Aorta (tissue), 5 donors: ENCODE measurements around the gene PLD1. TPM values are rescaled to one million over a fixed set of nuclear protein-coding genes. Genes with fewer than 3 reads are reported as not detected.

Source experiments
- ATAC-seq: fragments of 200-7000 bp; cut with Tn5 transposase; one replicate; pipeline ENCODE4 v1.9.1; 2022; ENCODE audit warnings: moderate library complexity; ENCODE audit not compliant: low FRiP score
- DNase-seq, 2 donors: peaks; one replicate each; pipeline ENCODE4 v3.0.0-alpha.2; 2020
- H3K27ac ChIP-seq, 2 donors: one replicate each; pipeline ENCODE4 v1.5.1; 2013; ENCODE audit warnings: low read length in 2 of 2, mild to moderate bottlenecking in 2 of 2, moderate library complexity in 2 of 2, control low read depth in 1 of 2, inconsistent platforms in 1 of 2, low read depth in 1 of 2
- H3K27me3 ChIP-seq, 2 donors: one replicate each; pipeline ENCODE4 v1.6.1; 2013; ENCODE audit warnings: control low read depth in 1 of 2, low read length in 1 of 2, mild to moderate bottlenecking in 1 of 2, moderate library complexity in 1 of 2; ENCODE audit not compliant: insufficient read depth in 2 of 2, control insufficient read depth in 1 of 2
- H3K36me3 ChIP-seq, 2 donors: one replicate each; pipeline ENCODE4 v1.6.1; 2013; ENCODE audit warnings: control low read depth in 1 of 2, low read length in 1 of 2, mild to moderate bottlenecking in 1 of 2; ENCODE audit not compliant: insufficient read depth in 2 of 2, control insufficient read depth in 1 of 2
- H3K4me1 ChIP-seq, 2 donors: one replicate each; pipeline ENCODE4 v1.6.1; 2013; ENCODE audit warnings: low read length in 2 of 2, control low read depth in 1 of 2, mild to moderate bottlenecking in 1 of 2, moderate library complexity in 1 of 2; ENCODE audit not compliant: insufficient read depth in 2 of 2, control insufficient read depth in 1 of 2
- H3K4me3 ChIP-seq, 2 donors: one replicate each; pipeline ENCODE4 v1.5.1; 2013; ENCODE audit warnings: low read length in 2 of 2, control low read depth in 1 of 2, mild to moderate bottlenecking in 1 of 2
- H3K9me3 ChIP-seq: one replicate; pipeline ENCODE4 v1.6.1; 2013; ENCODE audit warnings: mild to moderate bottlenecking, low read length; ENCODE audit not compliant: control insufficient read depth
- WGBS, 2 donors: extraction: QIAGEN DNeasy Blood & Tissue Kit; methylation state at CpG; one replicate each; pipeline ENCODE4 v1.1.7; 2013; 5-methylcytosine and 5-hydroxymethylcytosine counted together
- intact Hi-C, 2 donors: fragments of 100-400 bp; cut with DNase I; formaldehyde crosslinking; loops; one replicate each; pipeline versions ENCODE4 v1.14.2 to v1.15.0; 2022
- polyA plus RNA-seq, 2 donors: library from polyadenylated mRNA; stranded (reverse); fragments of 200-250 nt; gene quantifications; one replicate each; pipeline ENCODE4 v1.2.3, GENCODE V29; 2013
- total RNA-seq, 2 donors: library from RNA; stranded (reverse); fragmentation: NEBNext Ultra II Directional; extraction: Animal tissue kit (Norgen Biotek cat#: 25700); gene quantifications; one replicate each; pipeline ENCODE4 v1.2.1, GENCODE V29; 2021
- donor health status: healthy with polysubstance abuse.
- donor health status: Bipolar disorder and iron deficiency.
- donor health status: DM: no; HTN: no; CAD: no.
- donor health status: DM: no; HTN: no; CAD: no.
- donor health status: DM: yes; HTN: yes; CAD: no.

The PLD1 gene
- total and polyA plus RNA-seq, 4 donors: 19.1 to 41.3 (median 25.6) TPM

DNA sequence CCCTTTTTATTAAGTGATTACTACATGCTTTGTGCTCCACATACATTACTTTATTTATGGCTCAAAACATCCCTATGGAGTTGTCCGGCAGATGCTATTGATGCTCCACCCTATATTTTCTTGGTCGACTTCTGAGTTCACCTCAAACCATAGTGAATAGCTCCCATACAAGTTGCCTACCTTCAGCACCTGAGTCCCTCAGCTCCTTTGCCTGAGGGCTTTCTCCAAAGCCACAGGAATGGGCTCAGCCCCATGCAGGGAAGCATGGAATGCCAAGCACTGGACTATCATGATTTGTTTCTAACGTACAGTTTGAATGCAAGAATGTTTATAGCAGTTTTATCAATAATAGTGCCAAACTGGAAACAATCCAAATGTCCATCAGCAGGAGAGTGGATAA, 225.2 kb downstream of the PLD1 start:
- H3K4me3 ChIP-seq: no peak overlapping the region
- 83 to 89% methylated on average over 3 of the region's 3 CpGs for WGBS, 2 donors
- ATAC-seq (no peak), DNase-seq (no peak)
- no peaks in the 10 kb centered on the region for H3K9me3 ChIP-seq
- no peaks in the 10 kb centered on the region for H3K36me3 ChIP-seq
- H3K4me1 ChIP-seq: no peaks in the 10 kb centered on the region
- H3K27ac ChIP-seq: no peak overlapping the region
- no peaks in the 10 kb centered on the region for H3K27me3 ChIP-seq
- intact Hi-C loops: no loop called here

DNA sequence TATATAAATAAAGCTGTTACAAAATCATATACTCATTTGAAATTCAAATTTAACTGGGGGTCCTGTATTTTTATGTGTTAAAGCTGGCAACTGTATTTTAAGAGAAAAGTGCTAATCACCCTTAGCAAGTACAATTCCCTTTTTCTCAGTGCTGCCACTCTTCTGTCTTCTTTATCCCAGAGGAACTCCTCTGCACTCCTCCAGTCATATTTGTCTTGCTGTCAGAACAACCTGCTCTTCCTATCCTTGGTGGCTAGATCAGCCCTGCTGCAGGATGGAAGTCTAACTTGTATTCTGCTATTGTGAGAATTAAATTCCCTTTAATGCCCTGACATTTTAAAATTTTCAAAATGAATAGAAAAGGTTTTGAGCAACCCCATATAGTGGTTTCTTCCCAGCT, 226.2 kb downstream of the PLD1 start:
- Histone ChIP-seq H3K36me3 (no peaks in the 10 kb centered on the region), H3K4me1 (no peaks in the 10 kb centered on the region), H3K27me3 (no peaks in the 10 kb centered on the region), H3K9me3 (no peaks in the 10 kb centered on the region), H3K27ac (no peak overlapping the region), H3K4me3 (no peak overlapping the region)
- no peak for ATAC-seq
- no peak for DNase-seq
- intact Hi-C loops: no loop called here

DNA sequence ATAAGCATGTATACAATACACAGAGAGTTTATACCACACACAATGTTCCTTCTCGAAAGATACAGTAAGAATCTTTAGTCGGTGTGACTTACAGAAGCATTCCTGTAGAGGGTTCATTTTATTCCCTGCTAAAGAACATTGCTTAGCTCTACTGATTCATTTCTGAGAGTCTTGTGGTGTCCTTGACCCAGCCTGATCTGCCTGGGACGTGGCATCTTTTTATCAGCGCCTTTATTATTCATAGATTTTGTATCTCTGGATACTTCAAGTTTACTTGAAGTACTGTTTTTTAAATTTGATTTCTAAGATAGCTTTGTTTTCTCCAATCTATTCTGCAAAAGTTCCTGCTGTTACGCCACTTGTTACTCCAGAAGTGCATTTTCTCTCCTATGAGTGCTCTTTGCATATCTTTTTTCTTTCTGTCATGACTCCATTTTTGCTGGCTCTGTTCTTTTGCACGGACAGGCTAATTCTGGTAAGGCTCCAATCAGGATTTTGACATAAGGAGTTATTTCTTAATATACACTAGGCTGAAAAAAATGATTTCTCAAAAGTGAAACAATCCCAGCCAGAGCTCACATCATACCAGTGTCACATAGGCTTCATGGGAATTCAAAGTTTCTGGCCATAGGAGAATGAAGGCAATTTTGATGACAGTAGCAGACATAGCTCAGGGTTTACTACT, 235.6 kb downstream of the PLD1 start:
- intact Hi-C loops: loop anchor here in 1 of 2 donors (5.0 kb wide), 1 partner anchor 527 kb away; no protein-coding TSS in a partner anchor
- no peak overlapping the region for H3K27ac ChIP-seq

DNA sequence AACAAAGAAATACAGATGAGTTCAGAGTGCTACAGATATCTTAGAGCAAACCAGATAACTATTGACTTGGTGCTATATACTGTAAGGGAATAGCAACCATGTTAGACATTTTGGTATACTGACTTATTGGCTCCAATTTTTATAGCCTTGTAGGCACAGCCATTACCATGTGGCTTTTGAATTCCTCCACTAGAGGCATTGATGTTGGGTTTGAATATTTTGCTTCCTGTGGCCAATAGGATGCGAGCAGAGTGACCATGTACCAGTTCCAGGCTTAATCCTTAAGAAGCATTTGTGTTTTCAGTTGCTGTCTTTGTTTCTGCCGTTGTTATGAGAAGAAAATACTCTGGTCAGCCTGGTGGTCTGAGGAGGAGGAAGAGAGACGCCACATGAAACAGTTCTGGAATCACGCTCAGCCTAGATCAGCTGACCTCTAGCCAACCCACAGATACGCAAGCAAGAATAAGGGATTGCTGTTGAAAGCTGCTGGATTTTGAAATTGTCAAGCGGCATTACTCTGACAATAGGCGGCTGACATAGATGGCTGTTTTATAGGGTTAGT, 240.6 kb downstream of the PLD1 start:
- Histone ChIP-seq H3K36me3 (no peaks in the 10 kb centered on the region), H3K27me3 (no peaks in the 10 kb centered on the region), H3K9me3 (peaks cover 3% of the 10 kb centered on the region), H3K4me1 (no peaks in the 10 kb centered on the region), H3K27ac (no peak overlapping the region), H3K4me3 (no peak overlapping the region)
- DNase-seq (no peak), ATAC-seq (no peak)
- intact Hi-C loops: loop anchor here (5.0 kb wide), 4 partner anchors 382 to 522 kb away; no protein-coding TSS in a partner anchor
- 93 to 95% methylated on average over 7 of the region's 7 CpGs for WGBS, 2 donors

More for the DNA sequence above, 235.6 kb downstream of the PLD1 start:
- H3K9me3 ChIP-seq: peaks cover 3% of the 10 kb centered on the region
- WGBS, 2 donors: 68 to 69% methylated on average over 6 of the region's 6 CpGs
- H3K4me3 ChIP-seq: no peak overlapping the region
- H3K36me3 ChIP-seq: no peaks in the 10 kb centered on the region
- DNase-seq: no peak
- H3K27me3 ChIP-seq: no peaks in the 10 kb centered on the region
- H3K4me1 ChIP-seq: no peaks in the 10 kb centered on the region
- ATAC-seq: no peak

DNA sequence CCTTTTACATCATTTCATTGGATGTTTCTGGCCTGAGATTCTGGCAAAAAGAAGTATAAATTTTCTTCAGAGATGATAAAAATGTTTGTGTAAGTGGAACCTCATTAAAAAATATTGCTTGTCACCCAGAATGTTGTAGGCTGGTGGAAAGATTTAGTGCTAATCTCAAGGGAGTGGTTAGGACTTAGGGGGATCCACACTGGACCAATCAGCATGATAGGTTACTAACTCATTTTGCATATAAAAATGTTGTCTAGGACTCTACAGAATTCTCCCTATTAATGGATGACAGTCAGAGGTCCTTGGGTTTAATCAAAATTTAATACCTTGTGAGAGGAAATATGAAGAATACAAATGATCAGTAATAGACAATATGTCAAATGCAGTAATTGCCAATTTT, 241.5 kb downstream of the PLD1 start:
- intact Hi-C loops: loop anchor here (5.0 kb wide), 3 partner anchors 381 to 406 kb away; no protein-coding TSS in a partner anchor
- Histone ChIP-seq H3K36me3 (no peaks in the 10 kb centered on the region), H3K4me3 (no peak overlapping the region), H3K27ac (no peak overlapping the region), H3K4me1 (no peaks in the 10 kb centered on the region), H3K27me3 (no peaks in the 10 kb centered on the region), H3K9me3 (peaks cover 3% of the 10 kb centered on the region)
- ATAC-seq (no peak), DNase-seq (no peak)

DNA sequence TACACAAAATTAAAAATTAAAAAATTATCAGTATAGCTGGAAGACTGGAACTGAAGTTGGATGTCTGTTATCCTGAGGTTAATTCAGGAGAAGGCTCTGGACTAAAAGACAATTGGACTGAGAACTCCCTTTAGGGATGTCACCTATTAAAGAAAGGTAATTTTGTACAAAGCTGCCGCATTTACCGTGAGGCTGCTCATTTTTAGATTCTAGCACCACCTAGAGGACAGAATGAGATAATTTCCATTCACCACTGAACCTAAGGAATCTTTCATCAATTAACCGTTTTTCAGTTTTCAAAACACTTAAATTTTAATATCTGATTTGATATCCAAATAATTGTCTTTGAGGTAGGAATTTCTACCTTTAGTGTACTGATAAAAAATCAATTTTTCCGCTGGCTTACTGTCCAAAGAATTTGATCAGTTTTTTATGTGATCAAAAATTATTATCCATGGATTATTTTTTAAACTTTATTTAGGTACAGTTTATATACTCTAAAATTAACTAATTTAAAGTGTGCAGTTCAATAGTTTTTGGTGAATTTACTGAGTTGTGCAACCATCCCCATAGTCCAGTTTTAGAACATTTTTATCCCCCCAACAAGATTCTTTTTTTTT, 243.4 kb downstream of the PLD1 start:
- Histone ChIP-seq H3K36me3 (no peaks in the 10 kb centered on the region), H3K9me3 (peaks cover 1% of the 10 kb centered on the region), H3K27ac (no peak overlapping the region), H3K4me1 (no peaks in the 10 kb centered on the region), H3K27me3 (no peaks in the 10 kb centered on the region), H3K4me3 (no peak overlapping the region)
- WGBS, 2 donors: 4 to 5% methylated on average over 4 of the region's 4 CpGs
- DNase-seq: no peak
- ATAC-seq: peak; percentile 74
- intact Hi-C loops: loop anchor here (2.0 to 5.0 kb wide), 5 partner anchors 380 to 606 kb away; no protein-coding TSS in a partner anchor

DNA sequence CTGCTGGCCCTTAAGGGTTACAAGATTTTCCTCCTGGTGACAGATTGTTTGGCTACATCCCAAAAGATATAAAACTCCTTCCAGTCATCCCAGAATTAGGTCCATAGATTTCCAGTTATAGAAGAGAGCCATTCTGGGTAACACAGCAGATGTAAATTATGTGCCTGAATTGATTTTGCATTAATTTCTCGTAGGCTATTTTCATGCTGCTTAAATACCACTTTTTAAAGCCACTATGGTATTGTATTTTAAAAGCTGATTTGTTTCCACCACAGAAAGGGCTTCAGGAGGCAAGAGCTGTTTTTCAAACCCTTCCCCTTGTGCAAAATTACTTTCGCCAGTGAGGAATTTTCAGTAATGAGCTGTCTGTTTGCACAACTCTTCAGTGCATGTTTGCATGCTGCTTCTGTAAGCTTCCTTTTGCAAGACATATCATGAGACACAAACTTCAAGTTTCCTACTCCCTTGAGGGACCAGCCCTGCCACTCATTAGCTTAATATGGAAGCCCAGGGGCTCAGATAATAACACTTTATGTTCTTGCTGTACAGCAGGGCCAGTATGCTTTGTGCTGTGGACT, 244.7 kb downstream of the PLD1 start:
- ATAC-seq: no peak
- 83 to 86% methylated on average over 2 of the region's 2 CpGs for WGBS, 2 donors
- H3K4me1 ChIP-seq: no peaks in the 10 kb centered on the region
- no peak overlapping the region for H3K27ac ChIP-seq
- DNase-seq: no peak
- intact Hi-C loops: loop anchor here (2.0 to 5.0 kb wide), 5 partner anchors 378 to 605 kb away; no protein-coding TSS in a partner anchor
- H3K27me3 ChIP-seq: no peaks in the 10 kb centered on the region
- H3K36me3 ChIP-seq: no peaks in the 10 kb centered on the region
- H3K4me3 ChIP-seq: no peak overlapping the region
- peaks cover 1% of the 10 kb centered on the region for H3K9me3 ChIP-seq

DNA sequence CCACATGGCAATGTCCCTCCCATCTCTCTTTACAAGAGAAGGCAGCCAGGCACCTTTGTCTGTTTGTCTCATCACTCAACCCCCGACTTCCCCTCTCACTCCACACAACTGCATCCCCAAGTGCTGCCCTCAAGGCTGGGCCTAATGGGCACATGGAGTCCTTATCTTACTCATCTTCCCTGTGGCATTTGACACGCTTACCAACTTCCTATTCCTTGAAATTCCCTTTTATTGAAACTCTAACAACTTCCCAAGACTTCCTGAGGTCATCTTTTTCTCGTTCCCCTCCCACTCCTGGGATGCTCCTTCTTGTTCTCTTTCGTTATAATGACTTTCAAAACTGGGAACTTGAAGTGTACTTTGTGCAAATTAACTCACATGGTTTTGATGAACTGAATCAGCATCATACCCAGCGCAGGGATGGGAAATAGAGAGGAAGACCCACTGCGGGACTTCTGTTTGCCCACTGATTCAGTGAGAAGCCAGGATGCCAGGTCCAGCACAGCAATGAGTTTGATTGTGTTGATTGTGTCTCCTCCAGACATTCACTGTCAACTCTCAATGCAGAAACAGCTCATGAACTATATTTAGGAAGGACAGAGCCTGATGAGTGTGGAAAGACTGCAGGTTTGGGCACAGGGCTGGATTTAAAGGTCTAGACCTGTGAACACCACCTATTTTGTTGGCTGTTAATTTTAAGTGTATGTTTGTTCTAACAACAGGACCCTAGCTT, 245.4 kb downstream of the PLD1 start:
- H3K36me3 ChIP-seq: no peaks in the 10 kb centered on the region
- 91 to 94% methylated on average over 6 of the region's 6 CpGs for WGBS, 2 donors
- no peaks in the 10 kb centered on the region for H3K27me3 ChIP-seq
- peaks cover 1% of the 10 kb centered on the region for H3K9me3 ChIP-seq
- intact Hi-C loops: loop anchor here (5.0 kb wide), 4 partner anchors 378 to 513 kb away; no protein-coding TSS in a partner anchor
- ATAC-seq (no peak), DNase-seq (no peak)
- no peaks in the 10 kb centered on the region for H3K4me1 ChIP-seq
- no peak overlapping the region for H3K4me3 ChIP-seq
- H3K27ac ChIP-seq: no peak overlapping the region
